DOHH2 (cell line): ENCODE results near the gene FSCN2.

ENCODE experiments used
- EZH2phosphoT487 ChIP-seq: fragments of 200-600 bp; sonication (generic); IDR thresholded peaks from 2 replicates; pipeline ENCODE4 v1.6.1; 2017; ENCODE audit warnings: borderline replicate concordance, mild to moderate bottlenecking, antibody characterized with exemption, low read length, moderate library complexity, mixed read lengths
- TF ChIP-seq, protein P1 (sequence below): fragments of 200-600 bp; sonication (generic); IDR thresholded peaks from one replicate; pipeline ENCODE4 v1.5.1; 2014; ENCODE audit warnings: antibody characterized with exemption, mild to moderate bottlenecking, low read depth, low read length; ENCODE audit not compliant: poor library complexity, severe bottlenecking

DNA sequence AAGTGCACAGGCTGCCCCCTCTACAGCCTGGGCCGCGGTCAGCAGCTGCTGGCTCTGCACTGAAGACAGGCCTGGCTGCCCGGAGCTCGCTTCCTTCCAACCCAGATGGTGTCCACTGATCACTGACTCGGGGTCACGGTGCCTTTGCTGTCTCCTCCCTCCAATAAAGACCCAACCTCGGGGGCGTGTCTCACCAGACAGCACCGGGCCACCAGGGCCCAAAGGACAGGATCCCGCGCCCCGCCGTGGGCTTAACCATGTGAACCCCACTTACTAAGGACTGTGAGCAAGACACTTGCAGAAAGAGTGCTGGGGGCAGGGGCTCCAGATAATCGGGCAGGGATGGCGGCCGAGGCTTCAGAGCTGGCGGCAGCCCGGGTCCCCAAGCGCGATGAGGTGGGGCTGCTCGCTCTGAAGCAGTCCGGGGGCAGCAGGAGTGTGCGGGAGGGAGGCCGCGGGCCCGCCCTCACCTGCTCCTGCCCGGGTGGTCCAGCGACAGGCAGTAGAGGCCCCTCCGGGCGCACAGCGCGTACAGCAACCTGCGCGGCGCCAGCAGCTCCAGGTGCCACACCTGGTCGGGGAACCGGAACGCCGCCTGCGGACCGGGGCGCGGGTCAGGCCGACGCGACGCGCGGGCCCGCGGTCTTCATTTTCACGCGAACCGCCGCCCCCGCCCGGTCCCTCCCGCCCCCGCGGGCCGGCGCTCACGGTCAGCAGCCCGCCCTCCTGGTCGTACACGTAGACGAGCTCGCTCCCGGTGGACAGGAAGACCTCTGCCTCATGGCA lies 23.5 kb downstream of the FSCN2 start:
- TF ChIP-seq, protein P1, sequence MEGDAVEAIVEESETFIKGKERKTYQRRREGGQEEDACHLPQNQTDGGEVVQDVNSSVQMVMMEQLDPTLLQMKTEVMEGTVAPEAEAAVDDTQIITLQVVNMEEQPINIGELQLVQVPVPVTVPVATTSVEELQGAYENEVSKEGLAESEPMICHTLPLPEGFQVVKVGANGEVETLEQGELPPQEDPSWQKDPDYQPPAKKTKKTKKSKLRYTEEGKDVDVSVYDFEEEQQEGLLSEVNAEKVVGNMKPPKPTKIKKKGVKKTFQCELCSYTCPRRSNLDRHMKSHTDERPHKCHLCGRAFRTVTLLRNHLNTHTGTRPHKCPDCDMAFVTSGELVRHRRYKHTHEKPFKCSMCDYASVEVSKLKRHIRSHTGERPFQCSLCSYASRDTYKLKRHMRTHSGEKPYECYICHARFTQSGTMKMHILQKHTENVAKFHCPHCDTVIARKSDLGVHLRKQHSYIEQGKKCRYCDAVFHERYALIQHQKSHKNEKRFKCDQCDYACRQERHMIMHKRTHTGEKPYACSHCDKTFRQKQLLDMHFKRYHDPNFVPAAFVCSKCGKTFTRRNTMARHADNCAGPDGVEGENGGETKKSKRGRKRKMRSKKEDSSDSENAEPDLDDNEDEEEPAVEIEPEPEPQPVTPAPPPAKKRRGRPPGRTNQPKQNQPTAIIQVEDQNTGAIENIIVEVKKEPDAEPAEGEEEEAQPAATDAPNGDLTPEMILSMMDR: no peak
- TF ChIP-seq EZH2phosphoT487: no peak
